GM19099 (cell line): Measurements from ENCODE around the gene MED17.

Source experiments
- POLR2A ChIP-seq: IDR thresholded peaks from 3 replicates; pipeline ENCODE4 v1.6.1; 2011; ENCODE audit warnings: low read depth; ENCODE audit not compliant: insufficient read length; ENCODE audit errors: extremely low read depth

MED17 gene

DNA sequence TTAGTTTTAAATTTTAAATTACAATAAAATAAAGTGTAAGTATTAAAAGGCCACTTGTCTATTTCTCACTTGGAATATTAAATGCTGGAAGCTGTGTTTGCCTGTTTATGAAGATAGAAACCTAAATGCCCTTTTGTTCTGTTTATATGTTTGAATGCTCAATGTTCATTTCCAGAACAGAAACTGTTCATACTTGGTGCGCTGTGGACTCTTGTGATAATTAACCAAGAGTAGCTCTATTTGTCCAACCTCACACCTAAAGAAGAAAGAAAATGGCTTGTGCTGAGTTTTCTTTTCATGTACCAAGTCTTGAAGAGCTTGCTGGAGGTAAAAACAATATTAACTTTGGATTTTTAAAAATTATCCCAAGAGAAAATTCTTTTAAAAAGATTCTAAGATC is 37.0 kb upstream of the MED17 start:
- TF ChIP-seq POLR2A: no peak

GRCh38 chr11:93751001-93751400 is 33.1 kb upstream of the MED17 start:
- no peak for TF ChIP-seq POLR2A

DNA sequence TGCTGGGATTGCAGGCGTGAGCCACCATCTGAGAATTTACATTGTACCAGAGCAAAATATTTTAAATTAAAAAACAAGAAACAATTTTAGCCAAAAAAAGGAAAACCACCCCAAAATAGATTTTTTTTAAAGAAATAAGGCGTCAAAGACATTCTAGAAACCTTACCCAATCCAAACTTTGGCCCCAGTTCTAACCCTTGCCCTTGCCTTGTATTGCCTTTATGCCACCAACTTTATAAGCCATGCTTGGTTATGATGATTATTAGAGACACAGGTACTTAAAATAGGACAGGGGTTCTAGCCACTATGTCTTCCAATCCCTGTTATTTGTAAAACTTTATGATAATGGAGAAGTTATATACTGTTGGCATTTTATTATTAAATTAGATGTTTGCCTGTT is 30.8 kb upstream of the MED17 start:
- no peak for TF ChIP-seq POLR2A

DNA sequence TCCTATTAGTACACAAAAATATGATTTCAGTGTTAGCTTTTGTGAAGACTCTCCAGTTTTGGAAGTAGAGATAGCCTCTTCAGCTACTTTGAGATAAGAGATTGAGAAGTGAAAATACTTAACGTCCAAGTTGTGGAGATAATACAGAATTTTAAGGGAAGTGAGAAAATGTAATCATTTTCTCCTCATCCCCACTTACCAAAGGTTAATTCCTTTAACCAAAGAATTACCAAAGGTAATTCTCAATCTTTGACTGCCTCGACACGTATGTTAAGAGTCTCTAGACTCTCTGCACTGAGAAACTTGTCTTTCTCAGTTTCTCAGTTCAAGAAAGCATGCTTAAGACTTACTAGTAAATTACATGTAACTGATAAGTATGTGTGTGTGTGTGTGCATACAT is 27.3 kb upstream of the MED17 start:
- TF ChIP-seq POLR2A: no peak

GRCh38 chr11:93757301-93757700 is 26.8 kb upstream of the MED17 start:
- TF ChIP-seq POLR2A: no peak

DNA sequence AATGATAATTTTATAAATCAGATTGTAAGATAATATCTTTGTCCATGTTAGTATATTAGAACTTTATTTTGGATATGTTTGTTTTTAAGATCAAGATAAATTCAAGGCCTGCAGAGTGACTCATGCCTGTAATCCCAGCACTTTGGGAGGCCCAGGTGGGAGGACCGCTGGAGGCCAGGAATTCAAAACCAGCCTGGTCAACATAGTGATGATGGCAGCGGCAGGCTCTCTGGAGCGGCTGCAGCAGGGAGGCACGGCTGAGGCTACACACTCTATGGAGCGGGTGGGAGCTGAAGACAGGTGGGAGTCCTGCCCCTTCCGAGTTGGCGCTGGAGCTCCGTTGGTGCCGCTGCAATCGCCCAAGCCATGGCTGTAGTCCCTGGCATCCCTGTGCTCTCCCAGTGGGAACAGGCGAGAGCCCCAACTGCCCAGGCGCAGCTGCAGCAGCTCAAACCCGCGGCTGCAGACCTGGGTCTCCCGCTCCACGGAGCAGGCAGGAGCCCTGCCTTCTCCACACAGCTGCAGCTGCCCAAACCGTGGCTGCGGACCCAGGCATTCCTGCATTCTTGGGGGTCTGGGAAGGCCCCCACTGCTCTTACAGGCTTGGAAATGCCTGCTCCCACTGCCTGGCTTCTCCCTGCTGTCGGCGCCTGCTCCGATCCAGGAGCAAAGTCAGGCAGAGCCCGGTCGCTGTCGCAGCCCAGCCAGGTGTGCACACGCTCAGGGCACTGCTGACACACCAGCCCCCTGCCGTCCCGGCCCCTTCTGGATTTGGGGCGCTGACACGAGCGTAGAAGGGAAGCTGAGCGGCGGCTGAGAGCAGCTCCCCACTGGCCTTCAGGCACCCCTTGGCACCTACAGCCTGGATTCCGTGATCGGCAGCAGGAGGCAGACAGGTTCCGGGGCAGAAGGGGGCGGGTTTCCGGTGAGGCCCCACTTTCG is 25.9 kb upstream of the MED17 start:
- TF ChIP-seq POLR2A: no peak

GRCh38 chr11:93761910-93762309 is 22.2 kb upstream of the MED17 start:
- no peak for TF ChIP-seq POLR2A

GRCh38 chr11:93765551-93765950 is 18.5 kb upstream of the MED17 start:
- TF ChIP-seq POLR2A: no peak

DNA sequence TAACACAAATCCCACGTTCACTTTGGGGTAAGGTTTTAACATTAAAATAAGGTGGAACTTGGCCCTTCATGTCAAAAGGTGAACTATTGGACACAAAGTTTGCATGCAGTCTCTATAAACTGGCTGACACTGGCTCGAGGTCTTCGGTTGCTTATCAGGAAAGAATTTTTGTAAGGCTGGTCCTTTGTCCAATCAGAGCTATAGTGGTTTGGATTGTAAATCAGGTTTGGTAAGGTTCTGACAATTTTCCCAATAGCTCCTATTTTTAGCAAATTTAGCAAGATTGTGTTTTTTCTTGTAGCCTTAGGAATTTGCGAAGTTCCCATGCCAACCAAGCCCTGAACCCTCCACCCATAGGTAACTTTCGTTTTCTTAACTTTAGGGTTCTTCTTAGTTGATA is 17.6 kb upstream of the MED17 start:
- no peak for TF ChIP-seq POLR2A

DNA sequence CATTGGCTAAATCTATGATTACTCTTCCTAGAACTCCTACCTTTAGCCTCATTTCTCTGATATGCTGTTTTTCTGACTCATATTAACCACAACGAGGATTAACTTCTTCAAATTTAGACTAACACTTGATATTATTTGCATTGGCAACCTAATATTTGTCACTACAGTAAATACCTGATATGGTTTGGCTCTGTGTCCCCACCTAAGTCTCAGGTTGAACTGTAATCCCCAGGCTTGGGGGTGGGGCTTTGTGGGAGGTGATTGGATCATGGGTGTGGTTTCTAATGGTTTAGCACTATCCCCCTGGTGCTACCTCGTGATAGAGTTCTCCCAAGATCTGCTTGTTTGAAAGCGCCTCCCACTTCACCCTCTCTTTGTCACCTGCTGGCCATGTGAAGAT is 17.1 kb upstream of the MED17 start:
- no peak for TF ChIP-seq POLR2A

- no peak for TF ChIP-seq POLR2A
These were observed 13.9 kb upstream of the MED17 start for GRCh38 chr11:93770160-93770559.

GRCh38 chr11:93772123-93772522 is 12.0 kb upstream of the MED17 start:
- no peak for TF ChIP-seq POLR2A

- TF ChIP-seq POLR2A: no peak
These were observed 11.0 kb upstream of the MED17 start for GRCh38 chr11:93773045-93773477.

- no peak for TF ChIP-seq POLR2A
These were observed 10.4 kb upstream of the MED17 start for GRCh38 chr11:93773601-93774200.

DNA sequence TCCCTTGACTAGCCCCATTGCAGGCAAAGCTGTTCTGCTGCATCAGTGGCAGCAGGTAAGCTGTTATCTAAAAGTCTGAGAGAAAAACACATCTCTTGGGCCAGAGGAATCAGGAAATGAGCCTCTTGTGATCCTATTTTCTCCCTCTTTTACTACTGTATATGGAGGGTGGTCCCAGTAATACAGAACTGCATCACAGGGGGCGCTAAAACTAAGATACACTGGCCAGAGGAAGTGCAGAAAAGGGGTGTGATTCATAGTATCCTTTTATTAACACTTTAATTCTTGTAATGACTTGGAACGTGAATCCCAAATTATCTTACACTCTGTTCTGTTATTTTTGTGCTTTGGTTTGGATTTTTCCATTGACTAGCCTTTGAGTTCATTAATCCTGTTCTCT is 8.8 kb upstream of the MED17 start:
- no peak for TF ChIP-seq POLR2A

- no peak for TF ChIP-seq POLR2A
These were observed 720 bp upstream of the MED17 start for GRCh38 chr11:93783362-93783761.

DNA sequence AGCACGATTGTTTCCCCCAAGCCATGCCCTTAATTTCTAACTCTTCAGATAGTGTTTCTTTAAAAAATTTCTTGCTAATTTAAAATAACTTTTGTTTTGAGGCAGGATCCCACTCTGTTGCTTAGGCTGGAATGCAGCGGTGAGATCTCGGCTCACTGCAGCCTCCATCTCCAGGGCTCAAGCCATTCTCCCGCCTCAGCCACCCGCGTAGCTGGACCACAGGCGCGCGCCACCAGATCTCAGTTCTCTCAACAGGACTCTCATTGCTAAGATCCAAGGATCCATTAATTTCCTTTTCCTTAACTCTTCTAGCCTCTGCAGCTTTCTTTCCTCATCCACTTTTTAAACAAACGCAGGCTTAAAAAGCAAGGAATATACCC is 327 bp upstream of the MED17 start:
- TF ChIP-seq POLR2A: no peak

GRCh38 chr11:93784935-93785360 is 866 bp downstream of the MED17 start:
- TF ChIP-seq POLR2A: no peak
